Peyer's patch (tissue), 4 donors: ENCODE measurements around the gene PDGFA.

ENCODE experiments used
- CTCF ChIP-seq, 6 experiments: fragments of 450-650 bp in 4 of 6; fragments of 200-600 bp in 2 of 6; sonication (generic) in 1 of 6; IDR thresholded peaks; one replicate each; pipeline ENCODE4 v1.5.1; 2017 to 2019; ENCODE audit warnings: antibody characterized with exemption in 6 of 6, mild to moderate bottlenecking in 3 of 6, moderate library complexity in 1 of 6
- POLR2A ChIP-seq, 2 donors: fragments of 450-650 bp; IDR thresholded peaks; one replicate each; pipeline ENCODE4 v1.5.1; 2017; ENCODE audit warnings: antibody characterized with exemption in 2 of 2, mild to moderate bottlenecking in 2 of 2, moderate library complexity in 2 of 2

- TF ChIP-seq CTCF (IDR thresholded peaks at IDR 0.05) (peak in 1 of 6 experiments; percentile 1), POLR2A (IDR thresholded peaks at IDR 0.05) (no peak)
Observed at GRCh38 chr7:561631-562373, 42.2 kb upstream of the PDGFA start.
